Activated CD8-positive, alpha-beta memory T cell treated with anti-CD3 and anti-CD28 coated beads for 36 hours (primary cell): ENCODE measurements around the gene ACOT11. TPM values are rescaled to one million over a fixed set of nuclear protein-coding genes. Genes with fewer than 3 reads are reported as not detected.
"Not testable (repeated sequence)": the region's sequence is repeated elsewhere in the genome, so short reads cannot be mapped to it uniquely, and the experiment has no call there.

ENCODE experiments used
- CTCF ChIA-PET: fragments of 350-600 bp; sonication (Branson Sonifier 250); formaldehyde crosslinking; loops from one replicate; lab custom pipeline; 2021; ENCODE audit warnings: antibody characterized with exemption; lab: Charles Lee
- POLR2A ChIA-PET: fragments of 350-600 bp; sonication (Branson Sonifier 250); formaldehyde crosslinking; loops from one replicate; lab custom pipeline; 2021; ENCODE audit warnings: antibody characterized with exemption; lab: Charles Lee
- total RNA-seq, 2 experiments: library from RNA; stranded (reverse); gene quantifications; one replicate each; pipeline ENCODE4 v1.2.3, GENCODE V29; 2021

ACOT11 gene
- total RNA-seq, result under 1 TPM; 0.44 to 0.57 TPM

DNA sequence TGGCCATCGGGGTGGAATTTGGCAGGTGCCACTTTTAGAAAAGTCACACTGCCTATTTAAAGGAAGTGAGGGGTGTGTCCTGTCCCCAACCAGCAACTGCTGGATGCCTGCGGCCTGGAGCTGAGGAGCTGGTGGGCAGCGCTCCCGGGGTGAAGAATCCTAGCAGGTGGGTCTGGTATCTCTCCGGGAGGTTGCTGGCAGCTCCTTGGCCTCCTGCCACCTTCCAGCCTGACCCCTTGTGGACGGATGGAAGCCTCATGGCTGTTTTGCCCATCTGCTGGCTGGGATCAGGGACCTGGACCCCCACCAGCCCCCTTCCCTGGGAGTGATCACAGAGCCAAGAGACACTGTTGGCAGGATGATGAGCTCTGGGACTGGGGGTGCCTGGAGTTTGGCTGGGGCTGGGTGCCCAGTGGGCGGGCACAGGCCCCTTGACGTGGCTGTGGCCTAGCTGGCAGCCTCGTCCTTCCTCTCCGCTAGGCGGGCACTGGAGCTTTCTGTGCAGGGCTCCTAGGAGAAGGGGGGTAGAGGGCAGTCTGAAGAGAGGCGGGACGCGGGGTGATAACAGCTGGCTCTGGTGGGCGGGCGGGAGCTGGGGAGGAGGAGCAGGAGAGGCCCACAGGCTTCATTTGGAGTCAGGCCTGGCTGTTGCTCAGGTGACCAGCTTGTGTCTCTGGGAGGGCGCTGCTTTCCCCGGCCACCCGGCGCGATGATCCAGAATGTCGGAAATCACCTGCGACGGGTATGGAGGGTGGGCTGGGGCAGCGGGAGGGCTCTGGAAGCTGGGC lies at the start of gene ACOT11:
TSS of gene ACOT11 (plus strand) at position 628 of the 788 bp plus-strand sequence. CDS start at position 710, 82 bp downstream.
- CTCF ChIA-PET, result no interaction called here
- POLR2A ChIA-PET, result no interaction called here

DNA sequence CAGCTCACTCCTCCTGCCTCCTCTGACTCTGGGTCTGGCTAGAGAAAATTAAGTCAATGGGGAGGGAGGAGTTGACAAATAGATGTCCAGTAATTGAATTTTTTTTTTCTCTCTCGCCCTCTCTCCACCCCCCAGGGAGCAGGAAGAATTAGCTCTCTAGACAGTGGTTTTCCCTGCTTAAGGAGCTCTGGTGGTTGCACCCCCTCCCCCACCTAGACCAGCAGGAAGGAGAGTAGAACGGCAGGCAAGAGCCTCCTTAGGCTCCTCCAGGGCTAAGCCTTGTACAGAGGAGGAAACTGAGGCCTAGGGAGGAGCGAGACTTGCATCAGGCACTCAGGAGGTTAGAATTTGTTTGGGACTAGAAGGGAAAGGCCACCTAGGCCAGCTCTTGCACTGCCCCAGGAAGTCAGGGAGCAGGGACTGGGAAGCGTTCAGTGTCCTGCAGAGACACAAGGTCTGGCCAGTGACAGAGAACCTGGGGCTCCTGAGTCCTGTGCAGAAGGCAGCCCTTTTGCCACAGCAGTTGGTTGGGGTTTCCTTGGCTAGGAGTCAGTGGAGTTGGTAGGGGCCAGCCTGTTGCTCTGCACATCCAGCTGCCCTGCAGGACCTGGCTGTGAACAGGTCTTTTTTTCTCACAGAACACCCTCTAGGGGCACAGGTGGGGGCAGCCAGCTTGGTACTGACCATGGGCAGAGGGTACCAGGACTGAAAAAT lies 49.5 kb upstream of the ACOT11 start:
- CTCF ChIA-PET, result interaction anchor here (0.7 to 2.4 kb wide), 2 partner anchors 9 to 18 kb away, joined by 3 to 11 read pairs; no protein-coding TSS in a partner anchor
- POLR2A ChIA-PET, result no interaction called here

DNA sequence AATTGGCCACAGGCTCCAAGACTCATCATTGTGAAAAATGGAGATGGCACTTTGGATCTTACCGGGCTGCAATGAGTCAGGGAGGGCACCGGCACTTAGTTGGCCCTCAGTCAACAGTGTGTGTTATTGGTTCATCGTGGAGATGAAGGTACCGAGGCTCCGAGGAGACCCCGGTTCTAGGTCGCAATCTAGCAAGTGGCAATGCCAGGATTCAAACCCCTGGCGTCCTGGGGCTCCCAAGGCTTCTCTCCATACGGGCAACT lies 49.0 kb upstream of the ACOT11 start:
- CTCF ChIA-PET, result interaction anchor here (0.7 to 2.4 kb wide), 3 partner anchors 10 to 378 kb away, joined by 3 to 11 read pairs (median 4); no protein-coding TSS in a partner anchor
- POLR2A ChIA-PET, result no interaction called here

DNA sequence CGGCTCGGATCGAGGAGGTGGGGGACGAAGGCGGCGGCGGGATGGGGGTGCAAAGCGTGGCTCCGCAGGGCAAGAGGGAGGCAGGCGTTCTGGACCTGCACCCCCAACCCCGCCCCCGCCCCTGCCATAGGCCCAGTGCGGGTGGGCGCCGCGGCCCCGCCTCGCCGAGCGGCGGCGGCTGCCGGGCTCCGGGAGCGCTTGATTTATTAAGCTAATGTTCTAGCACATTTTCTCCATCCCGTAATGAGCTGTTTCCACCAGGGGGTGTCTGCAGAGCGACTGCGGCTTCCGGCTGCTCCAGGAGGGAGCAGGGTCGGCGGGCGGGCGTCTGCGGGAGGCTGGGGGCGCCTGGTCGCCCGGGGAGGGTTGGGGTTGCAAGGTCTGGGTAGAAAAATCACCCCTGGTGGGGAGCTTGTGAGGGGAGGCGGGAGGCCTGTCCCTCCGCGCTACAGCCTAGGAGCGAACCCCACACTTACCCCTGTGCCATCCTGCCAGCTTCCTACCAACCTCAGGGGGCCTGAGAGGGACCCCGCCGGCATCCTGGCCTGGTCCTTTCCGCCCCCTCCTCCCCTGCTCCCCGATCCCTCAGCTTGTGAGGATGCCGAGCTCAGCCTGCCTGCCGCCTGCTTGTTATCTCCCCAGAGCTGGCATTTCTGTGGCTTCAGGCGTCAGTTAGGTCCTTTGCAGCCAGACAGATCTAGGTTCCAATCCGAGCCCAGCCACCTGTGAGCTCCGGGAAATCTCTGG lies 48.5 kb upstream of the ACOT11 start:
- CTCF ChIA-PET, result interaction anchor here (0.9 to 2.4 kb wide), 4 partner anchors 10 to 378 kb away, joined by 3 to 11 read pairs (median 4); no protein-coding TSS in a partner anchor

DNA sequence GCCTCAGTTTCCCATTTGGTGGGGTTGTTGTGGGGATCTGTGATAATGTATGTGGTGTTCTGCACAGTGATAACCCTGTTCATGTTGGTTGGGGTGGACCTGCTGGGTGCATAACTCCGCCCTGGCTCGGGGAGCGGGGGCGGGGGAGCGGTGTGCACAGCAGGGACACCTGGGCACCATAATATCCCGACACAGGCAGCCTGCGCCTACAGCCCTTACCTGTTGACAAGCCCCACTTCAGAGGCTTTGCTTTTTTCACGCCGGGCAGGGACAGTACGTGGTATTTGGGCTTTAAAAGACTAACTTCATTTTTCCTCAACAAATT lies 48.0 kb upstream of the ACOT11 start:
- ChIA-PET CTCF (interaction anchor here (0.9 to 1.2 kb wide), 3 partner anchors 19 to 379 kb away, joined by 3 to 4 read pairs (median 4); no protein-coding TSS in a partner anchor), POLR2A (interaction anchor here (1.0 kb wide), 1 partner anchor 318 kb away, joined by 3 read pairs; no protein-coding TSS in a partner anchor)

More for the DNA sequence above, 48.5 kb upstream of the ACOT11 start:
- POLR2A ChIA-PET, result interaction anchor here (1.0 kb wide), 1 partner anchor 318 kb away, joined by 3 read pairs; no protein-coding TSS in a partner anchor

DNA sequence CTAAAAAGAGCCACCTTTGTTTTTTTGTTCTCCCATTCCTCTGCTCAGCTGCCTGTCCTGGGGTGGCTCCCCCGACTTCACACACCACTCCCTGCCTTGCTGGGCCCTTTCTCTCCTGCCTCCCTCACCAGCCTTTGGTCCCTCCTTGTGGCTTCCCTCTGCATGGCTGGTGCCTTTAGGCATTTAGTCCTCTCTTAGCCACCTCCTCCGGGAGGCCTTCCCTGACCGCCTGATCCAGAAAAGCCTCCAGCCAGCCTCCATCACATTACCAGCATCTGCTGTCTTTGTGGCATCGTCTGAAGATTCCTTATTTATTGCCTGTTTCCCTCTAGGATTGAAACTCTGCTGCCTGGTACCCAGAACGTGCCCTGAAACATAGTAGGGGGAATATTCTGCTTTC lies 46.2 kb upstream of the ACOT11 start:
- ChIA-PET POLR2A (no interaction called here), CTCF (no interaction called here)

DNA sequence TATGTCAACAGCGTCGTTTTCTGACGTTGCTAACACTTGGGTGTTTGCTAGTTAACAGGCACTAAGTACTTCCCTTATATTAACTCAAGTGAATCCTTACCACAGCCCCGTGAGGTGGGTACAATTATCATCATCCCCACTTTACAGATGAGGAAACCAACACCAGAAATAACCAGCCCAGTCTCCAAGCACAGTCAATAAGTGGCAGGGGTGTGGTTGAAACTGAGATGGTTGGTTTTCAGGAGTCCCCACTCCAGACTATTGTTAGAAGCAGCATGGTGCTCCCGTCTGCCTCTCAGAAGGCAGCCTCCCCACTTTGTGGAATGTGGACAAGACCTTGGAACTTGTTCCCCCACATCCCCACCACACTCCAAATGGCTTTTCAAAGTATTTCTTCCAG lies 45.7 kb upstream of the ACOT11 start:
- CTCF ChIA-PET, result interaction anchor here (1.5 kb wide), 1 partner anchor 13 kb away, joined by 3 read pairs; no protein-coding TSS in a partner anchor

DNA sequence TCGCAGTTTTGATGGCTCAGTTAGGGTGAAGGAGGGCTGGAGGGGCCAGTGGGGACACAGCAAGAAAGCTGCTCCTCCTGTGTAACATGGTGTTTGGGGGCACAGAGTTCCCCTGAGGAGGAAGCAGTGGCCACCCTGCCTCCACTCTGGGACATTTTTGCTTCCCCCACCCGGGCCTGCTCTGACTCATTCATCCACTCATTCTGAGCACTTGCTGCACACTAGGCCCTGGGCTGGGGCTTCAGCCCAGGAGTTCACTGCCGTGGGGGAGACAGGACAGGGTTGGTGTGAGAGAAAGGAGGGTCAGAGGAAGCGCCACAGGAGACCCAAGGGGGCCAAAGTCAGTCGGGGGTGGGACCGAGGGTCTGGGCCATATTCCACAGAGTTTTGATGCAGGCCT lies 41.4 kb upstream of the ACOT11 start:
- ChIA-PET POLR2A (no interaction called here), CTCF (no interaction called here)

More for the DNA sequence above, 45.7 kb upstream of the ACOT11 start:
- POLR2A ChIA-PET, result no interaction called here

DNA sequence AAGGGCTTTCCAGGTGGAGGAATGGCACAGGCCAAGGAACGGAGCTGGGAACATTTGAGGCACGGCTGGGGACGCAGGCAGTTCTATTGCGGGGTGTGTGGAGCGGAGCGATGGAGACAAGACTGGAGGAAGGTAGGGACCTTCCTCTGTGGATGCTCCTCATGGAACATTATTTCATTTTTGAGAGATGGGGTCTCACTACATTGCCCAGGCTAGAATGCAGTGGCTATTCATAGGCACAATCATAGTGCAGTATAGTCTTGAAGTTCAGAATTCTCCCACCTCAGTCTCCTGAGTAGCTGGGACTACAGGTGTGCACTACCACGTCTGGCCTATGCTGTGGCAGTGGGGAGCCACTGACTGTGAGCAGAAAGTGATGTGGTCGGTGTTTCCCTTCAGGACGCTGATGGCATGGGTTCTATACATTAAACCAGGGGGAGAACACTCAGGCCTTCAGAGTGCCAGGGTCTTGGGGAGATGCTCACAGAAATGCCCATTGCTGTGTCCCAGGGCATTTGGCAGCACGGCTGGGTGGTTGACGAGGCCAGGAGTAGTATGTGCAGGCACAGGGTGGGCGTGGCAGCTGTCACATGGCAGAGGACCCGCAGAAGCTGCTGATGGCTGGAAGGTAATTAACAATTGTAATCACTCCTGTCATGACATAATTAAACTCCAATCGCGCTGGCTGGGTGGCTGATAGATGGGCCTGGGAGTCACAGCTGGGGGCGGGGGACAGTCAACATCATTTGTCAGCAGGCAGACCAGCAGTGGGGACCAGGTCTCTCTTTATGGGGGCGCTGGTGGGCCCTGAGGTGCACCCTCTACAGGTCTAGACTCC lies 40.8 kb upstream of the ACOT11 start:
- POLR2A ChIA-PET, result no interaction called here
- CTCF ChIA-PET, result no interaction called here

DNA sequence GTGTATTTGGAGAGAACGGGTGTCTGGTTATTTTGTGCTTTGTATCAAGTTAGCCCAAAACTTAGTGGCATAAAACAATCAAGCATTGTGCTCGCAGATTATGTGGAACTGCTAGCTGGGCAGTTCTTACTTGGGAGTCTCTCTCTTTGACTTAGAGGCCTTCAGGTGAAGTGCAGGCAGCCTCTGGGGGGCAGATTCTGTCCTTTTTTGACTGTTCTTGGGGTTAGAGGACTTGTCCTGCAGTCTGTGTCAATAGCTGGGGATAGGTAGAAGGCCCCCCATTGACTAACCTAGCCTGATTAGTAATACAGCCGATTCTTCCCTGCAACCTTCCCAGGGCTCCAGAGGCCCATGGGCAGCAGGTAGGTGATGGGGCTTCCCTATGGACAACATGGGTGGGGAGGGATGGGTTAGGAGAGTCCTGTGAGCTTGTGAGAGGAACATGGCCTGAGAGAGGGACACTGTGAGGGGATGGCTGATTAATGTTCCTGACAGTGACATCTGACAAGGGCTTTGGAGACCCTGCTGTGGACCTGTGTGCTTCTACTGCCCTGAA lies 37.2 kb upstream of the ACOT11 start:
- POLR2A ChIA-PET, result no interaction called here
- CTCF ChIA-PET, result no interaction called here

DNA sequence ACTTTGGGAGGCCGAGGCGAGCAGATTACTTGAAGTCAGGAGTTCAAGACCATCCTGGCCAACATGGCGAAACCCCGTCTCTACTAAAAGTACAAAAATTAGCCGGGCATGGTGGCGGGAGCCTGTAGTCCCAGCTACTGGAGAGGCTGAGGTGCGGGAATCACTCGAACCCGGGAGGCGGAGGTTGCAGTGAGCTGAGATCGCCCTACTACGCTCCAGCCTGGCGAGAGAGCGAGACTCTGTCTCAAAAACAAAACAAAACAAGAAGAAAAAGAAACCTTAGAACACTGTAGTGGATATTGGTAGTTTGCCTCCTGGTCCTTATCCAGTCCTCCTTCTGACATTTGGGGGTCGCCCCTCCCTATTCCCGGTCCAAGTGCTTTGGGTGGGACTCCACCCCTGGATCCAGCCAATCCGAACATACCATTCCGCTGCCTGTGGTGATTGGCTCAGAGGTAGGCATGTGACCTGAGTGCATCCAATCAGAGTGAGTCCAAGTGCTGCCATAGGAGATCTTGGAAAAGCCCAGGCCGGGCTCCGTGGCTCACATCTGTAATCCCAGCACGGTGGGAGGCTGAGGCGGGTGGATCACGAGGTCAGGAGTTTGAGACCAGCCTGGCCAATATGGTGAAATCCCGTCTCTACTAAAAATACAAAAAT lies 34.0 kb upstream of the ACOT11 start:
- POLR2A ChIA-PET, CTCF ChIA-PET: not testable (repeated sequence)

DNA sequence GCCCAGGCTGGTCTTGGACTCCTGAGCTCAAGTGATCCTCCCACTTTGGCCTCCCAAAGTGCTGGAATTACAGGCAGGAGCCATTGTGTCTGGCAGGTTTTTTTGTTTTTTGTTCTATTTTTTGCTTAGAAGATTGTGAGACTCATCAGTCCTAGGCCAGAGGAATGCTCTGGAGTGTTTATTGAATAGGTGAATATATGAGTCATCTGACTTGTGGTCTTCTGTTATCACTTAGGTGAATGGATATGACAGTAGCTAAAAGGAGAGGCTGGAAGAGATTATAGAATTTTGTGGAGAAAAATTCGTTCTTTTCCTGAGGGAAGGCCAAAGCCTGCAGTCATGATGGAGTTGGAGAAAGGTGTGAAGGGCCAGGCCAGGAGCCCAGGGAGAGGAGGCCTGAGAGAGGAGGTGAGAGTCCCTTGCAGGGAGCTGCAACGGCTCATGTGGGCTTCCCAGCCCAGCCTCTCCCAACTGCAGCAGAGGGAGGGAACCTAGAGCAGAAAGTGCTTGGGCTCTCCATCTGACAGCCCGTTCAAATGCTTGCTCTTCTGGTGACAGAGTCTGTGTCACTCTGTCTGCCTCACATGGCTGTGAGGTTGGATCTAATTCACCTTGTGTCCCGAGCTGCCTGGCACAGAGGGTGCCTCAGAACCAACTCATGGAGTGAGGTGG lies 31.6 kb upstream of the ACOT11 start:
- CTCF ChIA-PET, result interaction anchor here (1.0 kb wide), 1 partner anchor 18 kb away, joined by 3 read pairs; no protein-coding TSS in a partner anchor
- POLR2A ChIA-PET, result no interaction called here

DNA sequence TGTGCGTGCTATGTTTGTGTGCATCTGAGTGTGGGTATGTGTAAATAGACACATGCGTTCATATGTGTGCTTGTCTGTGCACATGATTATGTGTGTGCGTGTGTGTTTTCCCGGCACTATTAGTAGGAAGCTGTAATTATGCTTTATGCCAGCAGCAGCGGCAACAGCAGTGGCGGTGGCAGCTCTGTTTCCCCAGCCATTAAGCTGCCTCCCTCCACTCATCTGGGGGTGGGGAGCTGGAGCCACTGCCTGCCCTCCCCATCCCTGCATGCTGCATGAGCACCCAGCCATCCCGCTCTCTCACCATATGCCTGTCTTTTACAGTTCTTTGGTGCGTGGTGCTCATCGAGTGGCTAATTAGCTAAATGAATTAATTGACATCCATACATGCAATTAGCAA lies 30.5 kb upstream of the ACOT11 start:
- ChIA-PET CTCF (interaction anchor here (1.0 kb wide), 1 partner anchor 19 kb away, joined by 3 read pairs; no protein-coding TSS in a partner anchor), POLR2A (no interaction called here)

DNA sequence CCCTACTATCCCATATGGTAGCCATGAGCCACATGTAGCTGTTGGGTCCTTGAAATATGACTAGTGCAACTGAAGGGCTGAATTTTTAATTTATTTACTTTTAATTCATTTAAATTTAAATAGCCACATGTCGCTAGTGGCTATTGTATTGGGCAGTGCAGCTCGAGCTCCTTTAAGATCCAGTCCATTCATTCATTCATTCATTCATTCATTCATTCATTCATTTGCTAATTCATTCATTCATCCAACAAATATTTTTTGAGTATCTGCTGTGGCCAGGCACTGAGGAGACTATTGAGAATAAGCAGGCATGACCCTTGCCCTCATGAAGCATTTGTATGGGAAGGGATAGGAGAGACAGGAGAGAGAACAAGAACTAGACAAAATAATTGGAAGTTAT lies 29.5 kb upstream of the ACOT11 start:
- POLR2A ChIA-PET, result no interaction called here
- CTCF ChIA-PET, result interaction anchor here (1.1 kb wide), 1 partner anchor 19 kb away, joined by 3 read pairs; no protein-coding TSS in a partner anchor

DNA sequence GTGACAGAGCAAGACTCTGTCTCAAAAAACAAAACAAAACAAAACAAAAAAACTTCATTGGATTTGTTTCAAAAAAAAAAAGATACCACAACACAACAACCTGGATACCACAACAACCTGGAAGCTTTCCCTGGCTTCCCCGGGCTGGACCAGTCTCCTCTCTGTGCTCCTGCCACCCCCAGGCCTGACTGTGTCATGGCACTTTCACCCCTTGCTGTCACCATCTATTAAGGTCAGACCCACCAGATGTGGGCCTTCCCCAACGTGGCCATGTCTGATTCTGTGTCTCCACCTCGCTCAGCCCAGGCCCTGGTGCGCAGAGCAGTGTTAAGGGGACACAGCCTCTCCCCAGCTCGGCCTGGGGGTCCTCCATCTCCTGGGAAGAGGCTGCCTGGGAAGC lies 28.3 kb upstream of the ACOT11 start:
- CTCF ChIA-PET, result no interaction called here
- POLR2A ChIA-PET, result no interaction called here

DNA sequence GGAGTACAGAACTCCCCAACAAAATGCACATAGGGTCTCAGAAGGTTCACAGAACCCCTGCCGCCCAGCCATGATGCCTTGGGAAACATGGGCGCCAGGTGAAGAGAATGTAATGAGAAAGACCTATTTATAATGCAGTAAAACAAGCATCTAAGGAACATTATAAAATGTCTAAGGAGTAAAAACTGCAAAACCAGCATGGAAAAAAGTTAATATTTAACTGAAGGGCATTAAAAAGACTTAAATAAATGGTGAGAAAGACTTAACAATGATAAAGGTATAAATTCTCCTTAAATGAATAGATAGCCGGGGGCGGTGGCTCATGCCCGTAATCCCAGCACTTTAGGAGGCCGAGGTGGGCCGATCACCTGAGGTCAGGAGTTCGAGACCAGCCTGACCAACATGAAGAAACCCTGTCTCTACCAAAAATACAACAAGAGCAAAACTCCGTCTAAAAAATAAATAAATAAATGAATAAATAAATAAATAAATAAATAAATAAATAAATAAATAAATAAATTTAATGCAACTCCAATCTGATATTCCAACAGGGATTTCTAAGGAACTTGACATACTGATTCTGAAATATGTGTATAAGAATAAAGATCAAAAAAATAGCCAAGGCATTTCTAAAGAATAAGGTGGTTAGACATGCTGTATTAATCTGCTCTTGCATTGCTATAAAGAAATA lies 27.3 kb upstream of the ACOT11 start:
- ChIA-PET CTCF (no interaction called here), POLR2A (no interaction called here)

DNA sequence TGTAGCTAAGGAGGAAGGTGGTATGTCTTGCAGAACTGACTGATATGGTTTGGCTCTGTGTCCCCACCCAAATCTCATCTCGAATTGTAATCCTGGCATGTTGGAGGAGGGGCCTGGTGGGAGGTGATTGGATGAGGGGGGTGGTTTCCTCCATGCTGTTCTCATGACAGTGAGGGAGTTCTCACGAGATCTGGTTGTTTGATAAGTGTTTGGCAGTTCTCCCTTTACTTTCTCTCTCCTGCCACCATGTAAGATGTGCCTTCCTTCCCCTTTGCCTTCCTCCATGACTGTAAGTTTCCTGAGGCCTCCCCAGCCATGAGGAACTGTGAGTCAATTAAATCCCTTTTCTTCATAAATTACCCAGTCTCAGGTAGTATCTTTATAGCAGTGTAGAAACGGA lies 21.5 kb upstream of the ACOT11 start:
- POLR2A ChIA-PET, result not testable (repeated sequence)
- CTCF ChIA-PET, result interaction anchor here (0.6 kb wide), 1 partner anchor 44 kb away, joined by 3 read pairs; no protein-coding TSS in a partner anchor
